GM12875 (cell line): ENCODE measurements around the gene GPHN.
A peak's percentile ranks its signal among the peaks of the same experiment; 100 is the strongest.

ENCODE experiments used
- H3K4me3 ChIP-seq: one replicate; pipeline ENCODE4 v1.5.1; 2011; ENCODE audit warnings: low read depth, low read length, control low read depth
- TF ChIP-seq, protein P1 (sequence below): IDR thresholded peaks from 2 replicates; pipeline ENCODE4 v1.5.1; 2011; ENCODE audit warnings: low read depth, mild to moderate bottlenecking, control low read depth, inconsistent platforms, low read length, moderate library complexity, borderline replicate concordance; ENCODE audit not compliant: insufficient read depth

The GPHN gene

DNA sequence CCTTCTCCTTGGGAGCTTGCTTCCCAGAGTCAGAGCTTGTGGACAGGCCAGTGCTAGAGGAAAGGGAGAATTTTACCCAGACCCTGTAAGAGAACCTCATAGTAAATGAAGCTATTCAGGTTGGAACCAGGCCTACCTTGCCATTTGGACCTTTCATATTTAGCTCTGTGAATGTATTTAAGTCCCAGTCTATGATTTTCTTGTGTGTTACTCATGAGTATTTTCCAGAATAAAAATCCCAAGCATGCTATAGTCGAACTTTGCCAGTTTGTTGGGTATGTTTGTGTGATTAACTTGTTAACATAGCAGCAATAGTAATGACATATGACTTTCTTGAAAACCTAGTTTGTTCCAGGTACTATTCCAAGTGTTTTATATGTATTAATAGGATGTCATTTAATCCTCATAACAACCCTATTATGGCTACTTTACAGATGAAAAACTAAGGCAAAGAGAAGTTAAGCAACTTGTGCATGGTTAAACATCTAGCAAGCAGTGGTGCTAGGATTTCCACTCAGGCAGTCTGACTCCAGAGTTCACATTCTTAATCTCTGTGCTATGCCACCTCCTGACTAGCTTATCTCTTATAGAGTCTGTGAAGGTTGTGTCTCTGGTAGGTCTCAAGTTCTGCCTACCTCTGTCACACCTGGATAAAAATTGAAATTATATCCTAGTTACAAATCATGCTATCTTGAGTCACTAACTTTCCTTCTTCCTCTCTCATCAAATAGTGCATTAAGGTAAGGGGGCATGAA lies 633.4 kb downstream of the GPHN start:
- TF ChIP-seq, protein P1, sequence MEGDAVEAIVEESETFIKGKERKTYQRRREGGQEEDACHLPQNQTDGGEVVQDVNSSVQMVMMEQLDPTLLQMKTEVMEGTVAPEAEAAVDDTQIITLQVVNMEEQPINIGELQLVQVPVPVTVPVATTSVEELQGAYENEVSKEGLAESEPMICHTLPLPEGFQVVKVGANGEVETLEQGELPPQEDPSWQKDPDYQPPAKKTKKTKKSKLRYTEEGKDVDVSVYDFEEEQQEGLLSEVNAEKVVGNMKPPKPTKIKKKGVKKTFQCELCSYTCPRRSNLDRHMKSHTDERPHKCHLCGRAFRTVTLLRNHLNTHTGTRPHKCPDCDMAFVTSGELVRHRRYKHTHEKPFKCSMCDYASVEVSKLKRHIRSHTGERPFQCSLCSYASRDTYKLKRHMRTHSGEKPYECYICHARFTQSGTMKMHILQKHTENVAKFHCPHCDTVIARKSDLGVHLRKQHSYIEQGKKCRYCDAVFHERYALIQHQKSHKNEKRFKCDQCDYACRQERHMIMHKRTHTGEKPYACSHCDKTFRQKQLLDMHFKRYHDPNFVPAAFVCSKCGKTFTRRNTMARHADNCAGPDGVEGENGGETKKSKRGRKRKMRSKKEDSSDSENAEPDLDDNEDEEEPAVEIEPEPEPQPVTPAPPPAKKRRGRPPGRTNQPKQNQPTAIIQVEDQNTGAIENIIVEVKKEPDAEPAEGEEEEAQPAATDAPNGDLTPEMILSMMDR = no peak

DNA sequence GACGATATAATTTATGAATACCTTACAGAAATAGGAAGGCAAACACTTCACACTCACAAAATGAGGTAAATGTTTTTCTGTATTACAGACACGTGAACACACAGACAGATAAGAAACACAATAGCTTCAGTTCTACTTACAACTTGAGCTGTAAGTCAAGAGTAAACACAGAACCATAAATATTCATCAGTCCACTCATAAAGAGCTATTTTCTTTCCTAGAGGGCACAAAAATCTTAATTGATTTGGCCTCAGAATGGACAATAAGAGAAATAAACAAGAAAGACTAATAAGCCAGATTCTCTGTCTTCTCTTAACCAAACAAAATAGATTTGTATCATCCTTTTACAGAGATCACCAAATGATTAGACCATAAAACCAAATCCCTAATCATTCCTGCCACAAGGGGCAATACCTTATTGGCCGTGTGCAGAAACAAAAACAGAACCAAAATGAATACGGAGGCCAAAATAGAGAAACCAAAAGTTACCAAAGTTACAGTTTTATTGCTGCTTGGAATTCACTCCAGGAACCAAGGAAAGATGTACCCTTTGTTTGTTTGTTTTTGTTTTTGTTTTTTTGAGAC lies 643.2 kb downstream of the GPHN start:
- no peak overlapping the region for H3K4me3 ChIP-seq
- TF ChIP-seq, protein P1 = no peak

More for the DNA sequence above, 633.4 kb downstream of the GPHN start:
- no peak overlapping the region for H3K4me3 ChIP-seq

DNA sequence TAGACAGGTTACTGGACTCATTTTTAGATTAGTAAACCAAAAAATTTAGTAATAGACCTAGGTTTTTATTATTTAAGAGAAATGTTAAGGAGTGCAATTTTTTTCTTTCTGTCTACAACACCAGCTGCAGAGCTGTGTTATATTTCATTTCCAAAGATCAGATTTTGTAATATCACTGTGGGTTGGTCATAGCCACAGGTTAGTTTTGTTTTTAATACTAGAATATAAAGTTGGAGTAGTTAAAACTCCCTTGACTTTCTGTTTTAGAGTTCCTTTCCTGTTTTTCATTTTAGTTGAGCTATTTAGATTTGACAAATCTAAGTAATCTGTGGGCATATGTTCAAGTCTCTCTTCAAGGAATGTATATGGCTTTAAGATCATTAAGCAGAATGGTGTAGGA lies 650.6 kb downstream of the GPHN start:
- H3K4me3 ChIP-seq = no peak overlapping the region

DNA sequence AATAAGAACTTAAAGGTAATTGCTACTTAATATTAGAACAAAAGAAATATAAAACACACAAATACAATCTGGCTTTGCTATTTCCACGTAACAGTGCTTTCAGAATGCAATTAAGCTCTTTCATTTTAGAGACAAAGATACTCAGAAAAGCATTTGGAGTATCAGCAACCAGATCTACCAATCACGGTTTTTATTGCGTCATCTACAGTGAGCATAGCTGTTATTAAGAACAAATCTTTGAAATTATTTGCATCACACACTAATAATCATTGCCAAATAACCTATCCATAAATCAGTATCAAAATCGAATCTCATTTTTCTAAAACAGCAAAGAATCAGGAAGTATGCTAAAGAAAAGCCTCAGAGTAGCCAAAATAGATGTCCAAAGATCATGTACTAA lies 654.4 kb downstream of the GPHN start:
- TF ChIP-seq, protein P1 = no peak
- no peak overlapping the region for H3K4me3 ChIP-seq

More for the DNA sequence above, 650.6 kb downstream of the GPHN start:
- TF ChIP-seq, protein P1 = no peak

DNA sequence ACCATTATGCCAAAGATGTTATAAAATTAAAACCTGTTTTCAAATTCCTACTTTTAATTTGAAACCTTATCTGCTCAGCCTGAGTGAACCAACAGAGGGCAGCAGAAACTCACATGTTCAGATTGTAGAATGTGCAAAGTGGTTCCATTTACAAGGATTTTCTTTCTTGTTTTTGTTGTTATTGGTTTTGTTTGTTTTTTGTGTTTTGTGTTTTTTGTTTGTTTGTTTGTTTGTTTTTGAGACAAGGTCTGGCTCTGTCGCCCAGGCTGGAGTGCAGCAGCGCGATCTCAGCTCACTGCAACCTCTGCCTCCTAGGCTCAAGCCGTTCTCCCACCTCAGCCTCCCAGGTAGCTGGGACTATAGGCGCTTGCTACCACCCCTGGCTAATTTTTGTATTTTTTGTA lies 658.5 kb downstream of the GPHN start:
- TF ChIP-seq, protein P1 = peak; percentile 49; the same call in 1 of the 2 replicates
- no peak overlapping the region for H3K4me3 ChIP-seq

DNA sequence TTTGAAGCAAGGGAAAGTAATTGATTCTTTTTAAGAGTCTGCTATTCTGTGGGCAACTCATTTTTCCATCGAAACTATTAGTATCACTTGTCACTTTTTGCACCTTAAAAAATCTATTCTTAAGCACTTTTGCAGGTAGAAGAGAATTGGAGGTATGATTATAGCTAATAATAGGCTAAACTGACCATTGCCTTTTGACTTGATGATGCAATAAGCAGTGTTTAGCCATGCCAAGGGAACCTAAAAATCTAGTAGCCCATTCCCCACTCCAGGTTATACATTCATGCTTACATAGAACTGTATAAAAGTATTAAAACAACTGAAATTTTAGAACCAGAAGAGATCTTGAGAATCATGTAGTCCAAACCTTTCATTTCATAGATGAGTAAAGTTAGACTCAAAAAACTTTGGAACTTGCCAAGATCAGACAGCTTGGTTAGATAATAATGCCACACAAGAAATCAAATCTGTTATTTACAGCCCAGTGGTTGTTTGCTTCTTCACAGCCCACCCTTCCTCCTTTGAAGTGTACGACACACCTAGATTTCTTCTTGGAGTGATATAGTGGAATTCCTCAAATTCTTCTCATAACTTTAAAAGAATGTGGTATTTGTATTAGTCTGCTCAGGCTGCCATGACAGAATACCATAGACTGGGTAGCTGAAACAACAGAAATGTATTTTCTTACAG lies 659.6 kb downstream of the GPHN start:
- no peak overlapping the region for H3K4me3 ChIP-seq
- TF ChIP-seq, protein P1 = no peak
